Neural cell (in vitro differentiated cells): ENCODE data around the gene CFAP300. TPM values are rescaled to one million over a fixed set of nuclear protein-coding genes. Genes with fewer than 3 reads are reported as not detected.

Experiments
- H2AFZ ChIP-seq: fragments of 200-600, 300-800 bp; sonication (generic), shearing (Covaris generic); 2 replicates; pipeline ENCODE4 v1.6.0; 2014; ENCODE audit warnings: low read depth, mild to moderate bottlenecking, antibody characterized with exemption, low read length, moderate library complexity
- H3F3A ChIP-seq: fragments of 200-600 bp; shearing (Covaris generic); 2 replicates; pipeline ENCODE4 v1.6.1; 2016; ENCODE audit warnings: mild to moderate bottlenecking, moderate library complexity, mixed read lengths, antibody characterized with exemption, low read length; ENCODE audit not compliant: insufficient read depth, poor library complexity, severe bottlenecking
- H3K27ac ChIP-seq: fragments of 200-600, 300-800 bp; sonication (generic), shearing (Covaris generic); 2 replicates; pipeline ENCODE4 v1.5.1; 2014; ENCODE audit warnings: mild to moderate bottlenecking, low read length, moderate library complexity
- H3K27me3 ChIP-seq: fragments of 300-800, 200-600 bp; sonication (generic), shearing (Covaris generic); 2 replicates; pipeline ENCODE4 v1.6.0; 2014; ENCODE audit warnings: mild to moderate bottlenecking, low read depth, low read length, moderate library complexity; ENCODE audit not compliant: insufficient read depth
- H3K36me3 ChIP-seq: fragments of 300-800, 200-600 bp; sonication (generic), shearing (Covaris generic); 2 replicates; pipeline ENCODE4 v1.5.1; 2014; ENCODE audit warnings: mild to moderate bottlenecking, antibody characterized with exemption, low read length, moderate library complexity; ENCODE audit not compliant: insufficient read depth
- H3K4me2 ChIP-seq: fragments of 300-800, 200-600 bp; sonication (generic), shearing (Covaris generic); 2 replicates; pipeline ENCODE4 v1.6.0; 2014; ENCODE audit warnings: mild to moderate bottlenecking, low read length
- H3K4me3 ChIP-seq: fragments of 300-800, 200-600 bp; sonication (generic), shearing (Covaris generic); 2 replicates; pipeline ENCODE4 v1.5.1; 2014; ENCODE audit warnings: mild to moderate bottlenecking, low read length, moderate library complexity
- H3K79me2 ChIP-seq: fragments of 200-600 bp; shearing (Covaris generic); replicated peaks from 2 replicates; pipeline ENCODE4 v1.6.0; 2014; ENCODE audit warnings: mild to moderate bottlenecking, low read length, moderate library complexity; ENCODE audit not compliant: insufficient read depth
- H3K9ac ChIP-seq: fragments of 300-800, 200-600 bp; sonication (generic), shearing (Covaris generic); 2 replicates; pipeline ENCODE4 v1.6.1; 2016; ENCODE audit warnings: mild to moderate bottlenecking, low read length, mixed read lengths
- H3K9me2 ChIP-seq: fragments of 200-600 bp; shearing (Covaris generic); 2 replicates; pipeline ENCODE4 v1.6.1; 2016; ENCODE audit warnings: mild to moderate bottlenecking, low read length, mixed read lengths; ENCODE audit not compliant: insufficient read depth
- H3K9me3 ChIP-seq: fragments of 200-600, 300-800 bp; sonication (generic), shearing (Covaris generic); 2 replicates; pipeline ENCODE4 v1.6.1; 2016; ENCODE audit warnings: mild to moderate bottlenecking, mixed run types, low read length, moderate library complexity, mixed read lengths
- H4K20me1 ChIP-seq: fragments of 200-600 bp; shearing (Covaris generic); 2 replicates; pipeline ENCODE4 v1.6.1; 2016; ENCODE audit warnings: mild to moderate bottlenecking, mixed run types; ENCODE audit not compliant: insufficient read depth
- EP300 ChIP-seq: fragments of 450-650 bp; conservative IDR thresholded peaks from 2 replicates; pipeline ENCODE4 v1.6.1; 2014; ENCODE audit warnings: antibody characterized with exemption, mild to moderate bottlenecking, moderate library complexity; ENCODE audit not compliant: poor library complexity, severe bottlenecking
- MXI1 ChIP-seq: fragments of 450-650 bp; conservative IDR thresholded peaks from 2 replicates; pipeline ENCODE4 v1.6.1; 2014; ENCODE audit warnings: antibody characterized with exemption, mild to moderate bottlenecking; ENCODE audit not compliant: poor library complexity, severe bottlenecking
- POLR2AphosphoS5 ChIP-seq: IDR thresholded peaks from 2 replicates; pipeline ENCODE4 v1.6.1; 2012
- SMC3 ChIP-seq: fragments of 450-650 bp; conservative IDR thresholded peaks from 2 replicates; pipeline ENCODE4 v1.6.1; 2014; ENCODE audit warnings: antibody characterized with exemption, mild to moderate bottlenecking, moderate library complexity; ENCODE audit not compliant: poor library complexity
- polyA plus RNA-seq: library from polyadenylated mRNA; depleted of rRNA; stranded (reverse); fragments of >200 nt; gene quantifications from 2 replicates; pipeline ENCODE4 v1.2.3, GENCODE V29; 2014
- TF ChIP-seq, protein P1 (sequence below): IDR thresholded peaks from 2 replicates; pipeline ENCODE4 v1.6.1; 2012; ENCODE audit warnings: borderline replicate concordance

CFAP300 gene
- polyA plus RNA-seq, 1 donor from 2014 or later, result not detected

DNA sequence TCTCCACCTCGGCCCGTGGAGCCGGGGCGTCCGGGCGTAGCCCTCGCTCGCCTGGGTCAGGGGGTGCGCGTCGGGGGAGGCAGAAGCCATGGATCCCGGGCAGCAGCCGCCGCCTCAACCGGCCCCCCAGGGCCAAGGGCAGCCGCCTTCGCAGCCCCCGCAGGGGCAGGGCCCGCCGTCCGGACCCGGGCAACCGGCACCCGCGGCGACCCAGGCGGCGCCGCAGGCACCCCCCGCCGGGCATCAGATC is 63.4 kb downstream of the CFAP300 start:
- Histone ChIP-seq H3K4me3 (peak overlapping the region; percentile 80), H3K4me2 (peak overlapping the region; percentile 30), H2AFZ (no peak overlapping the region), H3K9me3 (no peaks in the 10 kb centered on the region), H3K27me3 (peaks cover 37% of the 10 kb centered on the region), H3K79me2 (peaks cover 22% of the 10 kb centered on the region), H3K27ac (no peak overlapping the region), H3F3A (no peaks in the 10 kb centered on the region), H3K9me2 (no peaks in the 10 kb centered on the region), H4K20me1 (no peaks in the 10 kb centered on the region), H3K36me3 (no peaks in the 10 kb centered on the region), H3K9ac (peak overlapping the region; percentile 16)
- TF ChIP-seq SMC3 (no peak), MXI1 (no peak), POLR2AphosphoS5 (no peak), EP300 (no peak)
- TF ChIP-seq, protein P1, sequence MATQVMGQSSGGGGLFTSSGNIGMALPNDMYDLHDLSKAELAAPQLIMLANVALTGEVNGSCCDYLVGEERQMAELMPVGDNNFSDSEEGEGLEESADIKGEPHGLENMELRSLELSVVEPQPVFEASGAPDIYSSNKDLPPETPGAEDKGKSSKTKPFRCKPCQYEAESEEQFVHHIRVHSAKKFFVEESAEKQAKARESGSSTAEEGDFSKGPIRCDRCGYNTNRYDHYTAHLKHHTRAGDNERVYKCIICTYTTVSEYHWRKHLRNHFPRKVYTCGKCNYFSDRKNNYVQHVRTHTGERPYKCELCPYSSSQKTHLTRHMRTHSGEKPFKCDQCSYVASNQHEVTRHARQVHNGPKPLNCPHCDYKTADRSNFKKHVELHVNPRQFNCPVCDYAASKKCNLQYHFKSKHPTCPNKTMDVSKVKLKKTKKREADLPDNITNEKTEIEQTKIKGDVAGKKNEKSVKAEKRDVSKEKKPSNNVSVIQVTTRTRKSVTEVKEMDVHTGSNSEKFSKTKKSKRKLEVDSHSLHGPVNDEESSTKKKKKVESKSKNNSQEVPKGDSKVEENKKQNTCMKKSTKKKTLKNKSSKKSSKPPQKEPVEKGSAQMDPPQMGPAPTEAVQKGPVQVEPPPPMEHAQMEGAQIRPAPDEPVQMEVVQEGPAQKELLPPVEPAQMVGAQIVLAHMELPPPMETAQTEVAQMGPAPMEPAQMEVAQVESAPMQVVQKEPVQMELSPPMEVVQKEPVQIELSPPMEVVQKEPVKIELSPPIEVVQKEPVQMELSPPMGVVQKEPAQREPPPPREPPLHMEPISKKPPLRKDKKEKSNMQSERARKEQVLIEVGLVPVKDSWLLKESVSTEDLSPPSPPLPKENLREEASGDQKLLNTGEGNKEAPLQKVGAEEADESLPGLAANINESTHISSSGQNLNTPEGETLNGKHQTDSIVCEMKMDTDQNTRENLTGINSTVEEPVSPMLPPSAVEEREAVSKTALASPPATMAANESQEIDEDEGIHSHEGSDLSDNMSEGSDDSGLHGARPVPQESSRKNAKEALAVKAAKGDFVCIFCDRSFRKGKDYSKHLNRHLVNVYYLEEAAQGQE, result no peak

DNA sequence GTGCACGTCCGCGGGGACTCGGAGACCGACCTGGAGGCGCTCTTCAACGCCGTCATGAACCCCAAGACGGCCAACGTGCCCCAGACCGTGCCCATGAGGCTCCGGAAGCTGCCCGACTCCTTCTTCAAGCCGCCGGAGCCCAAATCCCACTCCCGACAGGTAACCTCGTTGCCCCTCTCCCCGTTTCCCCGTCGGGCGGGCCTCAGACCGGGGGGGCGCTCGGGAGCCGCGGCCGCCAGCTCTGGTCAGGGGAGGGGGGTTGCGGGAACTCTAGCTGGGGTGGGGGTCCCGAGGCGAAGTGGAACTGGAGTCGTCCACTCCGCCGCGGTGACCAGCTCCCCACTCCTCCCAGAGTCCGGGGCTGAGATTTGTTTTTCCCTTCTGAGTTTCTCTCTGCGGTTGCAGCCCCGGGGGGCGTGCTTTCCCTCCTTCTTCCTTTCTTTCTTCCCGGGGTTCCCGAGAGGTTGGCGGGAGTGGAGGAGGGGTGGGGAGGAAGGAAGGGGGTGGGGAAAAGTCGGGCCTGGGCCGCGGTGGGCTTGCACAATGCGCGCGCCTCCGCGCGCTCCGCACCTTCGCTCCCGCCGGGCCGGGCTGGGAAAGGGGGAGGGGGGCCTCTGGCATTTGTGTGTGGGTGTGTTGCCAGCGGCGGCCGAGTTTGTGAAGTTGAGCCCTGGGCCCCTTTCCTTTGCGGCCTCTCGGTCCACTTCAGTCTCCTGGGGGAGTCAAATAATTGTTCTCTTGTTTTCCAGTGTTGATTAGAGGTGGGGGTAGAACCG is 64.0 kb downstream of the CFAP300 start:
- peaks cover 23% of the 10 kb centered on the region for H3K79me2 ChIP-seq
- H3K9ac ChIP-seq, result peak overlapping the region; percentile 16
- H3K27me3 ChIP-seq, result peaks cover 37% of the 10 kb centered on the region
- H3K4me3 ChIP-seq, result peak overlapping the region; percentile 80
- no peaks in the 10 kb centered on the region for H4K20me1 ChIP-seq
- no peaks in the 10 kb centered on the region for H3K9me3 ChIP-seq
- TF ChIP-seq, protein P1, result no peak
- TF ChIP-seq SMC3, result no peak
- H3K36me3 ChIP-seq, result no peaks in the 10 kb centered on the region
- H3K27ac ChIP-seq, result no peak overlapping the region
- no peaks in the 10 kb centered on the region for H3K9me2 ChIP-seq
- H3F3A ChIP-seq, result no peaks in the 10 kb centered on the region
- peak overlapping the region; percentile 1 for H2AFZ ChIP-seq
- peak overlapping the region; percentile 30 for H3K4me2 ChIP-seq
